Natural killer cell (primary cell): ENCODE measurements around the gene TECTA. TPM values are rescaled to one million over a fixed set of nuclear protein-coding genes. Genes with fewer than 3 reads are reported as not detected.

Experiments
- ATAC-seq, 3 donors: fragments of 150-1000 bp in 2 of 3; fragments of 200-7000 bp in 1 of 3; cut with Tn5 transposase; 1 replicate in 1 of 3; 2 replicates in 2 of 3; pipeline ENCODE4 v1.10.0; 2021; ENCODE audit warnings: mild to moderate bottlenecking in 2 of 3, moderate library complexity in 2 of 3
- DNase-seq, 2 donors: peaks; one replicate each; pipeline versions ENCODE4 v3.0.0 to v3.0.0-alpha.2; 2013 to 2021; ENCODE audit warnings: mixed read lengths in 1 of 2
- H3K27ac ChIP-seq: one replicate; pipeline ENCODE4 v1.5.1; 2013; ENCODE audit warnings: mild to moderate bottlenecking, low read length
- H3K27me3 ChIP-seq: one replicate; pipeline ENCODE4 v1.6.1; 2013; ENCODE audit warnings: low read length; ENCODE audit not compliant: control insufficient read depth, insufficient read depth
- H3K36me3 ChIP-seq: one replicate; pipeline ENCODE4 v1.6.1; 2013; ENCODE audit warnings: low read length; ENCODE audit not compliant: control insufficient read depth, insufficient read depth
- H3K4me1 ChIP-seq: one replicate; pipeline ENCODE4 v1.6.1; 2013; ENCODE audit warnings: low read length; ENCODE audit not compliant: control insufficient read depth, insufficient read depth
- H3K4me3 ChIP-seq: one replicate; pipeline ENCODE4 v1.5.1; 2013; ENCODE audit warnings: low read length
- H3K9me3 ChIP-seq: one replicate; pipeline ENCODE4 v1.6.1; 2013; ENCODE audit warnings: low read length; ENCODE audit not compliant: control insufficient read depth, insufficient read depth
- H3K27ac Mint-ChIP-seq, 2 donors: one replicate each; pipeline ENCODE4 v1.8.0; 2022; ENCODE audit warnings: mild to moderate bottlenecking in 2 of 2, mixed read lengths in 2 of 2, moderate library complexity in 1 of 2
- H3K27me3 Mint-ChIP-seq, 2 donors: one replicate each; pipeline ENCODE4 v1.8.0; 2022; ENCODE audit warnings: low read depth in 2 of 2, mixed read lengths in 2 of 2
- H3K36me3 Mint-ChIP-seq: one replicate; pipeline ENCODE4 v1.8.0; 2022; ENCODE audit warnings: mixed read lengths
- H3K4me1 Mint-ChIP-seq, 2 donors: one replicate each; pipeline ENCODE4 v1.8.0; 2022; ENCODE audit warnings: mixed read lengths in 2 of 2
- H3K4me3 Mint-ChIP-seq: one replicate; pipeline ENCODE4 v1.8.0; 2022; ENCODE audit warnings: mild to moderate bottlenecking, moderate library complexity, mixed read lengths
- H3K9me3 Mint-ChIP-seq, 2 donors: one replicate each; pipeline ENCODE4 v1.8.0; 2022; ENCODE audit warnings: mixed read lengths in 2 of 2
- WGBS: methylation state at CpG from one replicate; pipeline ENCODE4 v1.1.7; 2013; ENCODE audit warnings: missing lambda C conversion rate; ENCODE audit not compliant: insufficient coverage; 5-methylcytosine and 5-hydroxymethylcytosine counted together
- intact Hi-C: fragments of 100-400 bp; cut with micrococcal nuclease; formaldehyde crosslinking; loops from one replicate; pipeline ENCODE4 v1.14.2; 2022
- total RNA-seq, 4 donors: library from RNA; stranded (reverse); fragments of 120-200 nt in 1 of 4; gene quantifications; one replicate each; pipeline versions ENCODE4 v1.2.3 to v1.2.4, GENCODE V29; 2013 to 2022
- TF ChIP-seq, protein P1 (sequence below): fragments of 200-600 bp; IDR thresholded peaks from one replicate; pipeline ENCODE4 v1.8.0; 2022; ENCODE audit warnings: antibody characterized with exemption

The TECTA gene
- total RNA-seq, 3 donors from 2014 or later (not counting 1 experiment from before 2014, with no cell fraction given), result 0.50 to 0.57 (median 0.56) TPM

DNA sequence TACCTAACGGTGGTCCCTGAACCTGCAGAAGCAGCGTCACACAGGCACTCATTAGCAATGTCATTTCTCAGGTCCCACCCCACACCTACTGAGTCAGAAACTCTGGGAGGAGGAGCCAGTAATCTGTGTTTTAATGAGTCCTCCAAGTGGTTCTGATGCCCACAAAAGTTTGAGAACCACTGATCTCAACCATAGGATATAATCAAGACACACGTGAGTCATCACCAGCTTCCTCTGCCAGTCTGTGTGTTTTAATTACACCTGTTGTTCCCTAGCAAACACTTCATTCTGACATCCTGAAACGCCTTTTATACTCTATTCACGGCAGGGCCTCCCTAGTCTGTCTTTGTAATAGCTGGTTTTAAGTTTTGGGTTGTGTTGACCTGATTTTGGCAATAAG, 5.8 kb downstream of the TECTA start:
- Histone ChIP-seq H3K27me3 (no peaks in the 10 kb centered on the region), H3K4me1 (no peaks in the 10 kb centered on the region), H3K27ac (no peak overlapping the region), H3K4me3 (no peak overlapping the region), H3K36me3 (no peaks in the 10 kb centered on the region), H3K9me3 (no peaks in the 10 kb centered on the region)
- ATAC-seq (no peak), DNase-seq (no peak)
- Mint-ChIP-seq H3K27ac (no peak overlapping the region), H3K9me3 (no peaks in the 10 kb centered on the region), H3K4me1 (peaks cover 0 to 8% of the 10 kb centered on the region in 2 donors), H3K4me3 (no peak overlapping the region), H3K27me3 (peaks cover 8 to 31% of the 10 kb centered on the region in 2 donors), H3K36me3 (no peaks in the 10 kb centered on the region)
- TF ChIP-seq, protein P1, sequence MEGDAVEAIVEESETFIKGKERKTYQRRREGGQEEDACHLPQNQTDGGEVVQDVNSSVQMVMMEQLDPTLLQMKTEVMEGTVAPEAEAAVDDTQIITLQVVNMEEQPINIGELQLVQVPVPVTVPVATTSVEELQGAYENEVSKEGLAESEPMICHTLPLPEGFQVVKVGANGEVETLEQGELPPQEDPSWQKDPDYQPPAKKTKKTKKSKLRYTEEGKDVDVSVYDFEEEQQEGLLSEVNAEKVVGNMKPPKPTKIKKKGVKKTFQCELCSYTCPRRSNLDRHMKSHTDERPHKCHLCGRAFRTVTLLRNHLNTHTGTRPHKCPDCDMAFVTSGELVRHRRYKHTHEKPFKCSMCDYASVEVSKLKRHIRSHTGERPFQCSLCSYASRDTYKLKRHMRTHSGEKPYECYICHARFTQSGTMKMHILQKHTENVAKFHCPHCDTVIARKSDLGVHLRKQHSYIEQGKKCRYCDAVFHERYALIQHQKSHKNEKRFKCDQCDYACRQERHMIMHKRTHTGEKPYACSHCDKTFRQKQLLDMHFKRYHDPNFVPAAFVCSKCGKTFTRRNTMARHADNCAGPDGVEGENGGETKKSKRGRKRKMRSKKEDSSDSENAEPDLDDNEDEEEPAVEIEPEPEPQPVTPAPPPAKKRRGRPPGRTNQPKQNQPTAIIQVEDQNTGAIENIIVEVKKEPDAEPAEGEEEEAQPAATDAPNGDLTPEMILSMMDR, result no peak
- WGBS, result 75% methylated on average over 3 of the region's 5 CpGs
- intact Hi-C loops, result loop anchor here (2.0 kb wide), 1 partner anchor 20 kb away; no protein-coding TSS in a partner anchor

DNA sequence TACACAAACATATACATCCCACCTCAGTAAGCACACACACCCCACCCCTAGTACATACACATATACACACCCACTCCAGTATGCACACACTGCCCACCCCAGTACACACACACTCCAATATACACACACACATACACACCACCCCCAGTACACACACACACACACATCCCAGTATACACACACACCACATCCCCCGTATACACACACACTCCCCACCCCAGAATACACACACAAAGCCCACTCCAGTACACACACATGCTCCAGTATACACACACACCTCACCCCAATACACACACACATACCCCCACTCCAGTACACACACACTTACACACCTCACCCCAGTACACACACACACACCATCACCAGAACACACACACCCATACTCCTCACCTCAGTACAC, 7.4 kb downstream of the TECTA start:
- Mint-ChIP-seq H3K27me3 (peaks cover 10 to 36% of the 10 kb centered on the region in 2 donors), H3K4me1 (peaks cover 0 to 14% of the 10 kb centered on the region in 2 donors), H3K36me3 (no peaks in the 10 kb centered on the region), H3K4me3 (no peak overlapping the region), H3K9me3 (no peaks in the 10 kb centered on the region), H3K27ac (no peak overlapping the region)
- no peak overlapping the region for H3K27ac ChIP-seq
- WGBS, result 89% methylated on average over 1 of the region's 1 CpG
- intact Hi-C loops, result no loop called here
- H3K4me3 ChIP-seq, result no peak overlapping the region
- TF ChIP-seq, protein P1, result no peak
- H3K36me3 ChIP-seq, result no peaks in the 10 kb centered on the region
- H3K4me1 ChIP-seq, result no peaks in the 10 kb centered on the region
- H3K27me3 ChIP-seq, result no peaks in the 10 kb centered on the region
- H3K9me3 ChIP-seq, result no peaks in the 10 kb centered on the region
- DNase-seq (no peak), ATAC-seq (no peak)

DNA sequence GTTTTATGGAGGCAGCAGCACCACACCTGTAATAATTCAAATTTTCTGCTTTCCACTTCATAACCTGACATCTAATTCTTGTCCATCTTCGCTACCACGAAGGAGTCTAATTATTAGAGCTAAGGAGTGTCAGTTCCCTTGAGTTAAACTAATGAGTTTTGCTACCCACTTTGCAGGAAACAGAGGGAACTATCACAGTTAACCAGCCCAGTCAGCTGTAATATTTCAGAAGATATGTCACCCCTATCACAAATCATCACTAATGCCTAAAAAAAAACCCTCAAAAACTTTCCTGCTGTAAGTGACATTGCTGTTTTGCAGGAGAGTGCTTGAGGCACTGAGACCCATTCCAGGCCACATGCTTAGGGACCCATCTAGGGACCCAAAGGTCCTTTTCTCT, 8.4 kb downstream of the TECTA start:
- TF ChIP-seq, protein P1, result no peak
- Mint-ChIP-seq H3K27ac (no peak overlapping the region), H3K4me3 (no peak overlapping the region), H3K4me1 (peaks cover 0 to 14% of the 10 kb centered on the region in 2 donors), H3K36me3 (no peaks in the 10 kb centered on the region), H3K27me3 (peaks cover 13 to 36% of the 10 kb centered on the region in 2 donors), H3K9me3 (no peaks in the 10 kb centered on the region)
- H3K4me1 ChIP-seq, result no peaks in the 10 kb centered on the region
- ATAC-seq, result no peak
- no peak overlapping the region for H3K4me3 ChIP-seq
- intact Hi-C loops, result no loop called here
- DNase-seq, result no peak
- H3K9me3 ChIP-seq, result no peaks in the 10 kb centered on the region
- no peak overlapping the region for H3K27ac ChIP-seq
- H3K27me3 ChIP-seq, result no peaks in the 10 kb centered on the region
- 76% methylated on average over 2 of the region's 2 CpGs for WGBS
- no peaks in the 10 kb centered on the region for H3K36me3 ChIP-seq
